Vagina (tissue), 2 donors: ENCODE data around the gene MTMR3.

ENCODE experiments used
- CTCF ChIP-seq, 3 experiments: fragments of 450-650 bp in 2 of 3; fragments of 200-600 bp in 1 of 3; sonication (generic) in 1 of 3; IDR thresholded peaks; one replicate each; pipeline ENCODE4 v1.5.1; 2017 to 2019; ENCODE audit warnings: antibody characterized with exemption in 3 of 3, mild to moderate bottlenecking in 2 of 3, moderate library complexity in 2 of 3
- POLR2A ChIP-seq, 2 donors: fragments of 450-650 bp; IDR thresholded peaks; one replicate each; pipeline ENCODE4 v1.6.1; 2017; ENCODE audit warnings: antibody characterized with exemption in 2 of 2, mild to moderate bottlenecking in 2 of 2, moderate library complexity in 2 of 2
- POLR2AphosphoS5 ChIP-seq, 2 donors: sonication (generic); formaldehyde crosslinking; IDR thresholded peaks; one replicate each; pipeline ENCODE4 v1.9.0; 2017; ENCODE audit warnings: antibody characterized with exemption in 2 of 2, mild to moderate bottlenecking in 2 of 2, low read depth in 1 of 2; ENCODE audit not compliant: insufficient read depth in 1 of 2

- TF ChIP-seq POLR2A (IDR thresholded peaks at IDR 0.05) = no peak
- no peak for TF ChIP-seq CTCF (IDR thresholded peaks at IDR 0.05)
- no peak for TF ChIP-seq POLR2AphosphoS5 (IDR thresholded peaks at IDR 0.05; ENCODE audit: insufficient read depth in 1 of 2, low read depth in 1 of 2)
These were observed 102.9 kb downstream of the MTMR3 start for GRCh38 chr22:29985912-29986311.
